GM23338 (cell line): ENCODE data around the gene G6PC3. TPM values are rescaled to one million over a fixed set of nuclear protein-coding genes. Genes with fewer than 3 reads are reported as not detected.
A peak's percentile ranks its signal among the peaks of the same experiment; 100 is the strongest.

Source experiments
- ATAC-seq: fragments of 200-7000 bp; cut with Tn5 transposase; 3 replicates; pipeline ENCODE4 v1.9.1; 2020
- DNase-seq: peaks from one replicate; pipeline ENCODE4 v3.0.0-alpha.2; 2015; ENCODE audit warnings: low spot score
- H2AFZ ChIP-seq: fragments of 200-600 bp; sonication (generic); 2 replicates; pipeline ENCODE4 v1.8.0; 2016; ENCODE audit warnings: antibody characterized with exemption, mild to moderate bottlenecking, moderate library complexity
- H3F3A ChIP-seq: fragments of 200-600 bp; sonication (generic); replicated peaks from 2 replicates; pipeline ENCODE4 v1.8.0; 2017; ENCODE audit warnings: antibody characterized with exemption, mixed run types, low read depth
- H3K27ac ChIP-seq: fragments of 200-600 bp; sonication (generic); 2 replicates; pipeline ENCODE4 v1.6.1; 2016; ENCODE audit warnings: low read depth
- H3K27me3 ChIP-seq: fragments of 200-600 bp; sonication (generic); 2 replicates; pipeline ENCODE4 v1.8.0; 2016; ENCODE audit warnings: mild to moderate bottlenecking, mixed run types, moderate library complexity; ENCODE audit not compliant: insufficient read depth
- H3K36me3 ChIP-seq: fragments of 200-600 bp; sonication (generic); 2 replicates; pipeline ENCODE4 v1.8.0; 2016; ENCODE audit warnings: mild to moderate bottlenecking; ENCODE audit not compliant: insufficient read depth
- H3K4me1 ChIP-seq: fragments of 200-600 bp; sonication (generic); 2 replicates; pipeline ENCODE4 v1.8.0; 2016; ENCODE audit warnings: mild to moderate bottlenecking, moderate library complexity; ENCODE audit not compliant: insufficient read depth
- H3K4me2 ChIP-seq: fragments of 200-600 bp; sonication (generic); 2 replicates; pipeline ENCODE4 v1.7.1; 2017; ENCODE audit warnings: mixed run types
- H3K4me3 ChIP-seq: fragments of 200-600 bp; sonication (generic); 2 replicates; pipeline ENCODE4 v1.6.1; 2016; ENCODE audit warnings: mixed run types
- H3K79me2 ChIP-seq: fragments of 200-600 bp; sonication (generic); replicated peaks from 2 replicates; pipeline ENCODE4 v1.8.0; 2017; ENCODE audit warnings: mild to moderate bottlenecking; ENCODE audit not compliant: insufficient read depth
- H3K9me2 ChIP-seq: fragments of 200-600 bp; sonication (generic); 2 replicates; pipeline ENCODE4 v1.8.0; 2017; ENCODE audit not compliant: insufficient read depth
- H4K20me1 ChIP-seq: fragments of 200-600 bp; sonication (generic); replicated peaks from 2 replicates; pipeline ENCODE4 v1.8.0; 2017; ENCODE audit warnings: mild to moderate bottlenecking; ENCODE audit not compliant: insufficient read depth
- H3K27ac Mint-ChIP-seq: 2 replicates; pipeline ENCODE4 v1.8.0; 2020; ENCODE audit warnings: inconsistent platforms, mild to moderate bottlenecking, moderate library complexity, mixed read lengths
- H3K27me3 Mint-ChIP-seq: 3 replicates; pipeline ENCODE4 v1.8.0; 2022; ENCODE audit warnings: low read depth, mild to moderate bottlenecking, moderate library complexity, mixed read lengths, inconsistent platforms; ENCODE audit not compliant: insufficient read depth, poor library complexity
- H3K36me3 Mint-ChIP-seq: 3 replicates; pipeline ENCODE4 v1.8.0; 2021; ENCODE audit warnings: low read depth, mild to moderate bottlenecking, inconsistent platforms, moderate library complexity, mixed read lengths
- H3K4me1 Mint-ChIP-seq: 3 replicates; pipeline ENCODE4 v1.8.0; 2020; ENCODE audit warnings: mild to moderate bottlenecking, inconsistent platforms, mixed read lengths
- H3K4me3 Mint-ChIP-seq: 3 replicates; pipeline ENCODE4 v1.8.0; 2021; ENCODE audit warnings: moderate library complexity, mild to moderate bottlenecking, inconsistent platforms, mixed read lengths
- H3K9me3 Mint-ChIP-seq: 3 replicates; pipeline ENCODE4 v1.8.0; 2020; ENCODE audit warnings: moderate library complexity, mild to moderate bottlenecking, inconsistent platforms, mixed read lengths
- ETS1 ChIP-seq: IDR thresholded peaks from 2 replicates; pipeline ENCODE4 v1.6.1; 2016; ENCODE audit warnings: antibody characterized with exemption
- EZH2phosphoT487 ChIP-seq: fragments of 200-600 bp; sonication (generic); IDR thresholded peaks from one replicate; pipeline ENCODE4 v1.8.1; 2018; ENCODE audit warnings: antibody characterized with exemption; ENCODE audit not compliant: unreplicated experiment
- JUNB ChIP-seq: IDR thresholded peaks from one replicate; pipeline ENCODE4 v1.6.1; 2016; ENCODE audit warnings: antibody characterized with exemption; ENCODE audit not compliant: unreplicated experiment
- NANOG ChIP-seq: IDR thresholded peaks from 2 replicates; pipeline ENCODE4 v1.6.1; 2016; ENCODE audit warnings: antibody characterized with exemption, borderline replicate concordance
- REST ChIP-seq: IDR thresholded peaks from one replicate; pipeline ENCODE4 v1.6.1; 2018; ENCODE audit warnings: antibody characterized with exemption; ENCODE audit not compliant: unreplicated experiment
- STAT1 ChIP-seq: IDR thresholded peaks from one replicate; pipeline ENCODE4 v1.6.1; 2016; ENCODE audit warnings: antibody characterized with exemption; ENCODE audit not compliant: unreplicated experiment
- ZNF114 ChIP-seq: fragments of 250-450 bp; sonication (Bioruptor Pico); IDR thresholded peaks from 2 replicates; pipeline ENCODE4 v1.5.0; 2020; ENCODE audit warnings: mild to moderate bottlenecking, moderate library complexity
- ZNF331 ChIP-seq: fragments of 250-450 bp; sonication (Bioruptor Pico); IDR thresholded peaks from 2 replicates; pipeline ENCODE4 v1.5.0; 2020; ENCODE audit warnings: low read depth, mild to moderate bottlenecking, moderate library complexity
- polyA plus RNA-seq: library from polyadenylated mRNA; unstranded; fragments of >200 nt; fragmentation: Nextera tagmentation; extraction: Ambion mirVana; gene quantifications from 2 replicates; pipeline ENCODE4 v1.2.1, GENCODE V29; 2016
- total RNA-seq: library from RNA; depleted of rRNA; stranded (reverse); fragments of >200 nt; shearing (Covaris generic); gene quantifications from 2 replicates; pipeline ENCODE4 v1.2.3, GENCODE V29; 2014

Gene G6PC3
- total and polyA plus RNA-seq, 2 experiments from 2014 or later, result 112 to 143 TPM

GRCh38 chr17:44113868-44114840, 43.6 kb downstream of the G6PC3 start:
- Histone ChIP-seq H3K79me2 (peaks cover 17% of the 10 kb centered on the region), H2AFZ (no peak overlapping the region), H3K4me1 (peaks cover 36% of the 10 kb centered on the region), H4K20me1 (peaks cover 11% of the 10 kb centered on the region), H3K36me3 (no peaks in the 10 kb centered on the region), H3K4me2 (no peak overlapping the region), H3K27me3 (no peaks in the 10 kb centered on the region), H3F3A (peaks cover 23% of the 10 kb centered on the region; the same call in 1 of the 2 replicates), H3K4me3 (no peak overlapping the region), H3K9me2 (no peaks in the 10 kb centered on the region), H3K27ac (no peak overlapping the region)
- TF ChIP-seq JUNB, result no peak
- TF ChIP-seq REST, result no peak
- TF ChIP-seq ZNF331 (CRISPR knock-in tag), result no peak
- TF ChIP-seq STAT1, result no peak
- TF ChIP-seq NANOG, result no peak
- TF ChIP-seq EZH2phosphoT487, result no peak
- no peak overlapping the region for H3K4me3 Mint-ChIP-seq
- peaks cover 65% of the 10 kb centered on the region for H3K4me1 Mint-ChIP-seq
- DNase-seq (no peak), ATAC-seq (no peak)
- H3K9me3 Mint-ChIP-seq, result no peaks in the 10 kb centered on the region
- peaks cover 3% of the 10 kb centered on the region; the same call in 1 of the 3 replicates for H3K36me3 Mint-ChIP-seq
- H3K27ac Mint-ChIP-seq, result no peak overlapping the region
- H3K27me3 Mint-ChIP-seq, result peaks cover 7% of the 10 kb centered on the region

- H4K20me1 ChIP-seq, result peaks cover 20% of the 10 kb centered on the region
- Mint-ChIP-seq H3K27ac (peak overlapping the region; percentile 23; the same call in 1 of the 2 replicates), H3K27me3 (peaks cover 7% of the 10 kb centered on the region), H3K36me3 (peaks cover 3% of the 10 kb centered on the region; the same call in 1 of the 3 replicates), H3K4me1 (peaks cover 74% of the 10 kb centered on the region), H3K9me3 (no peaks in the 10 kb centered on the region), H3K4me3 (no peak overlapping the region)
- H3K4me3 ChIP-seq, result no peak overlapping the region
- no peaks in the 10 kb centered on the region for H3K27me3 ChIP-seq
- no peaks in the 10 kb centered on the region for H3K9me2 ChIP-seq
- no peak overlapping the region for H3K27ac ChIP-seq
- H3K36me3 ChIP-seq, result no peaks in the 10 kb centered on the region
- DNase-seq (peak; percentile 80), ATAC-seq (peak; percentile 12)
- H3K79me2 ChIP-seq, result peaks cover 27% of the 10 kb centered on the region
- H3K4me1 ChIP-seq, result peaks cover 32% of the 10 kb centered on the region
- H3F3A ChIP-seq, result peaks cover 17% of the 10 kb centered on the region; the same call in 1 of the 2 replicates
- no peak overlapping the region for H3K4me2 ChIP-seq
- H2AFZ ChIP-seq, result no peak overlapping the region
- TF ChIP-seq ZNF331 (CRISPR knock-in tag) (no peak), EZH2phosphoT487 (no peak), ETS1 (no peak), JUNB (no peak), ZNF114 (no peak)
These were observed 45.3 kb downstream of the G6PC3 start for GRCh38 chr17:44115585-44116415.
